ENCODE measurements around the gene KLHL30. TPM values are rescaled to one million over a fixed set of nuclear protein-coding genes. Genes with fewer than 3 reads are reported as not detected.

KLHL30 gene
- total RNA-seq, 4 donors from 2014 or later: 0.14 to 5.6 TPM; not detected in 2

- TF ChIP-seq EP300 (IDR thresholded peaks at IDR 0.05; ENCODE audit: low read depth) (no peak), POLR2AphosphoS5 (IDR thresholded peaks at IDR 0.05) (no peak), CTCF (IDR thresholded peaks at IDR 0.05) (no peak), POLR2A (IDR thresholded peaks at IDR 0.05) (no peak)
These were observed 26.4 kb downstream of the KLHL30 start for GRCh38 chr2:238164906-238165287.

GRCh38 chr2:238165288-238165921, 26.9 kb downstream of the KLHL30 start:
- in situ Hi-C loops (cut with MboI; ENCODE audit: low pct_ligation_motif_present in 1 of 4, low pct_unique_long_range_greater_than_20kb in 1 of 4, low sequenced_read_pairs in 3 of 4) (no loop called here), intact Hi-C loops (cut with DNase I; ENCODE audit: low total_unique reads) (no loop called here)
- H3K4me3 ChIP-seq: no peak overlapping the region
- no peak overlapping the region for H3K27ac ChIP-seq
- H3K36me3 ChIP-seq: peaks cover 0 to 6% (median under 1%) of the 10 kb centered on the region in 4 donors
- no peak for DNase-seq
- TF ChIP-seq POLR2AphosphoS5 (IDR thresholded peaks at IDR 0.05): no peak
- H3K9me3 ChIP-seq: no peaks in the 10 kb centered on the region
- H3K4me1 ChIP-seq: peaks cover 2 to 25% (median 19%) of the 10 kb centered on the region in 4 donors
- H3K27me3 ChIP-seq: peaks cover 36% of the 10 kb centered on the region
- 92% methylated on average over 12 of the region's 12 CpGs; no CpG with 5 or more reads in 1 of the 2 donors for WGBS, 2 donors (ENCODE audit: low coverage in 1 of 2)

More at GRCh38 chr2:238164906-238165287, 26.4 kb downstream of the KLHL30 start:
- Histone ChIP-seq H3K9me3 (no peaks in the 10 kb centered on the region), H3K27ac (no peak overlapping the region), H3K4me1 (peaks cover 0 to 24% (median 16%) of the 10 kb centered on the region in 4 donors), H3K4me3 (no peak overlapping the region), H3K27me3 (peaks cover 41% of the 10 kb centered on the region), H3K36me3 (peaks cover 0 to 1% (median 0%) of the 10 kb centered on the region in 4 donors)
- intact Hi-C loops (cut with DNase I; ENCODE audit: low total_unique reads) (no loop called here), in situ Hi-C loops (cut with MboI; ENCODE audit: low pct_ligation_motif_present in 1 of 4, low pct_unique_long_range_greater_than_20kb in 1 of 4, low sequenced_read_pairs in 3 of 4) (no loop called here)
- no peak for DNase-seq
- 94% methylated on average over 8 of the region's 8 CpGs; no CpG with 5 or more reads in 1 of the 2 donors for WGBS, 2 donors (ENCODE audit: low coverage in 1 of 2)

- in situ Hi-C loops (cut with MboI; ENCODE audit: low pct_ligation_motif_present in 1 of 4, low pct_unique_long_range_greater_than_20kb in 1 of 4, low sequenced_read_pairs in 3 of 4): no loop called here
- H3K27ac ChIP-seq: no peak overlapping the region
- no peak for TF ChIP-seq POLR2A (IDR thresholded peaks at IDR 0.05)
- TF ChIP-seq POLR2AphosphoS5 (IDR thresholded peaks at IDR 0.05): no peak
- no peak for TF ChIP-seq CTCF (IDR thresholded peaks at IDR 0.05)
- TF ChIP-seq EP300 (IDR thresholded peaks at IDR 0.05; ENCODE audit: low read depth): no peak
- no peak for DNase-seq
- peaks cover 29% of the 10 kb centered on the region for H3K27me3 ChIP-seq
- peaks cover 4 to 26% (median 20%) of the 10 kb centered on the region in 4 donors for H3K4me1 ChIP-seq
- H3K9me3 ChIP-seq: no peaks in the 10 kb centered on the region
- WGBS, 2 donors (ENCODE audit: low coverage in 1 of 2): 81% methylated on average over 23 of the region's 24 CpGs; no CpG with 5 or more reads in 1 of the 2 donors
- intact Hi-C loops (cut with DNase I; ENCODE audit: low total_unique reads): no loop called here
- H3K36me3 ChIP-seq: peaks cover 0 to 16% (median 4%) of the 10 kb centered on the region in 4 donors
- no peak overlapping the region for H3K4me3 ChIP-seq
These were observed 28.2 kb downstream of the KLHL30 start for GRCh38 chr2:238166391-238167343.

- WGBS, 2 donors (ENCODE audit: low coverage in 1 of 2): 83% methylated on average over 7 of the region's 7 CpGs; no CpG with 5 or more reads in 1 of the 2 donors
These were observed 28.9 kb downstream of the KLHL30 start for GRCh38 chr2:238167344-238167715.

More at GRCh38 chr2:238167344-238167715, 28.9 kb downstream of the KLHL30 start:
- no peak for DNase-seq
- TF ChIP-seq CTCF (IDR thresholded peaks at IDR 0.05) (no peak), POLR2A (IDR thresholded peaks at IDR 0.05) (no peak), EP300 (IDR thresholded peaks at IDR 0.05; ENCODE audit: low read depth) (no peak), POLR2AphosphoS5 (IDR thresholded peaks at IDR 0.05) (no peak)
- Histone ChIP-seq H3K4me1 (peaks cover 4 to 26% (median 20%) of the 10 kb centered on the region in 4 donors), H3K27ac (no peak overlapping the region), H3K4me3 (no peak overlapping the region), H3K9me3 (no peaks in the 10 kb centered on the region), H3K36me3 (peaks cover 0 to 23% (median 6%) of the 10 kb centered on the region in 4 donors), H3K27me3 (peaks cover 22% of the 10 kb centered on the region)
- intact Hi-C loops (cut with DNase I; ENCODE audit: low total_unique reads): no loop called here
- in situ Hi-C loops (cut with MboI; ENCODE audit: low pct_ligation_motif_present in 1 of 4, low pct_unique_long_range_greater_than_20kb in 1 of 4, low sequenced_read_pairs in 3 of 4): no loop called here

Measured in transverse colon (tissue), 4 donors.